EH (cell line): Measurements from ENCODE around the gene HJV.

Source experiments
- DNase-seq: peaks from one replicate; pipeline ENCODE4 v3.0.0-alpha.2; 2015; ENCODE audit warnings: low read depth

HJV gene

DNA sequence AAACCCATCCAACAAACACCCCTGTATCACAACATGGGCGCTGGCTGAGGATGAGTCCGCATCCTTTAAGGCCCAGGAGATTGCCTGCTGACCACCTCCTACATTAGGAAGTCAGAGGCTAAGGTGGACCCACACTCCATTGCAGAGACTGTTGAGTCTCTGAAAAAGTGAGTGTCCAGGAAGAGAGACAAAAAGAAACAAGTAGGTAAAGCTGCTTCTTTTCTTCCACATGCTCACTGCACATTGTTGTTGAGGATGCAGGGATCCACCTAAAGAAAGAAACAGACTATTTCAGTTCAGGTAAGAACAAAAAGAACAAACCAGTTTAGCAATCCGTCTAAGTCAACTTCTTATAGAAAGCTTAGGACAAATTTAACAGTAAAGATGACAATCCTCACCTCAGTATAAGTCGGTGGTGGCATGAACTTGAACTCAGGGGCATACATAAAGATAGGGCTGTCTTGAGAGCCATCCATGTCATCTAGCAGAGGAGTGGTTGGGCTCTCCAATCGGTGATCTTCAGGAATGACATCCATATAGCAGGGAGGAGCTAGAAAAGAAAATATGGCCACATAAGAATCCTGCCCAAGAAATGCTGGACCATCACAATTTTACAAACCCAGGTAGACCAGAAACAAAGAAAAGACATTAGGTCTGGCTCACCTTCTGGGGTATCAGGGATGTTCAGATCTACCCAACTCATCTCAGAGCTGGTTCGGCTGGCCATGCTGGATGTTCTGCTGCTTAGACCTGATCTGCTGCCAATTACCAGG is 27.7 kb downstream of the HJV start:
- DNase-seq: no peak

DNA sequence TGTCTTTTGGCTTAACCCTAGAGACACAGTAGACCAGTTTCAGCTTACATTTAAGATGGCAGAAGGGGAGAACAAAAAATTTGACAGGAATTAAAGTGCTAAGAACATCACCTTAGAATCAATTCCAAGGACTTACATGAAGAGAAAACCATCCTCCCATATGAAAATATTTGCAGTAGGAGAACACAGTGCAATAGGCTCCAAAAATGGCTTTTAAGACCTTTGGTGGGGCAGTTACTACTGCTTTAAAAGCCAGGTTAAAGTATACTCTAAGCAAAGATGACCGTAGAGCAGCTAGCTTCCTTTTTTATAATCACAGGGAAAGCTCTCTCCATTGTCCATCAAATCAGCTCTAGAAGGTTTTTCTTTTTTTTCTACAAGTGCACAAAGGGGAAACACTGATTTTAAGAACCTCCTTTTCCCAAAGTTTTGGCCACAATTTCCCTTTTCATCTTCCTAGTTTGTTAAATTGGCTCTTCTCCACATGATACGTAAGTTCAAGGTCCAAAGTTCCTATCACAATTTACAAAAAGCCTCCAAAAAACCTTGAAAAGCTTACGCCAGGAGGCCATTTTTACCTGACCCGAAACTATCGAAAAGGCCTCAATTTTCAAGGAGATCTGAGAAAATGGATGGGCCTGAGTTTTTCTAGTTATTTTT is 28.4 kb downstream of the HJV start:
- no peak for DNase-seq

DNA sequence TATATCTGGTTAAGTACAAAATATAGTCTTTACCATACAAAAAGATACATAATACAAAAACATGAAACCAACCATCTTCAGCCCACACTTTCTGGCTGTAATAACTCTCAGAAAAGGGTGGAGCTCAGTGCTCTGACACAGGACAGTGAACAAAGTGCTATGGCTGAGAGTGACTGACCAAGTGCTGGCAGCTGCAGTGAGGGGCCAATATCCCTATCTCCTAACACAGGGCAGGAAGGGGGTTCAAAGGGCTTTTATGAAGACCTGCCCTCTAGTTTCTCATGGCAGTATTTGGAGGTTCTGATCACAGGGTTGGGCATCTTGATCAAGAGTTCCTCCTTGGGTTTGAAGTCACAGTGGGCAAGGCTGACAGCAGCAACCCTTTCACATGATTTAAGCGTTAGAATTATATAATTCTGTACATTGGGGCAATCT is 29.0 kb downstream of the HJV start:
- DNase-seq: no peak

DNA sequence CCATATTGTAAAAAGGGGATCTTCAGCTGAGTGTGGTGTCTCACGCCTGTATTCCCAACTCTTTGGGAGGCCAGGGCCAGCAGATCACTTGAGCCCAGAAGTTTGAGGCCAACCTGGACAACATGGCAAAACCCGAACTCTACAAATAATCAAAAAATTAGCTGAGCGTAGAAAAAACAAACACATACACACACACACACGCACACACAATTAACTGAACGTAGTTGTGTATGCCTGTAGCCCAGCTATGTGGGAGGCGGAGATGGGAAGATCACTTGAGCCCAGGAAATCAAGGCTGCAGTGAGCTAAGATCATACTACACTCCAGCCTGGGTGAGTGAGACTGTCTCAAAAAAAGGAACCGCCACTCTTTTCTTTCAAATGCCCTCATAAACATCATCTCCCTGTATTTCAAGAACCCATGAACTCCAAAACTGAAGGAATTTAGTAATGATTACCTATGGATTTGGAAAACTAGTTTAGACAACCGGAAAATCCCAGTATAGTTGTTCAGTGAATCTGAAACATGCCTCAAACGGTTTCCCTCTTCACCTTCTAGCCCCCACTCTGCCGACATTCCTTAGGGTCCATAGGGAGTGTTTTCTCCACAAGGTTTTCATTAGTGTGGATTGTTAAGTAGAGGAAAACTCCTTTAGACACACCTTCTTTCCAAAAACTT is 29.7 kb downstream of the HJV start:
- DNase-seq: no peak

DNA sequence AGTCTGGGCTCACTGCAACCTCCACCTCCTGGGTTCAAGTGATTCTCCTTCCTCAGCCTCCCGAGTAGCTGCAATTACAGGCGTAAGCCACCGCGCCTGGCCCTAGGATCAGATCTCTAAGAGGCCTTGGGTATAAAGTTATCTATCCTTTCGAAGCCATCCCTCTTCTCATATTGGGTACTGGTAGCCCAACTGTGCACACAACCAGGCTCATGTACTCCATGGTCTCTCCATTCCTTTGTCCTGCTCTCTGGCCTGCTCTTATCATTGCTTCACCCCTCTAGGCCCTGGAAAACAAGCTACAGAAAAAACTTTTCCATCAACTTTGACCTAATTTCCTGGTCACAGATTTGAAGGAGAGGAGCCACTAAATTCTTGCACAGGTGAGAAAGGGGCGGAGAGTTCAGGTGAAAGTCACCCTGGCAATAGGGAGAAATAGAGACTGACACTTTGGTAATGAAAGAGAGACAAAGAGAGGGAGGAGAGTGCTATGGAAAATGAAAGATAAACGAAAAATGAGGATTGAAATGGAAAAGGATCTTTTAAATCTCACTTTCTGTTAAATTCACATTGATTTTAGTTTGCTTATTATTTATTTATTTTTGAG is 31.2 kb downstream of the HJV start:
- DNase-seq: no peak

DNA sequence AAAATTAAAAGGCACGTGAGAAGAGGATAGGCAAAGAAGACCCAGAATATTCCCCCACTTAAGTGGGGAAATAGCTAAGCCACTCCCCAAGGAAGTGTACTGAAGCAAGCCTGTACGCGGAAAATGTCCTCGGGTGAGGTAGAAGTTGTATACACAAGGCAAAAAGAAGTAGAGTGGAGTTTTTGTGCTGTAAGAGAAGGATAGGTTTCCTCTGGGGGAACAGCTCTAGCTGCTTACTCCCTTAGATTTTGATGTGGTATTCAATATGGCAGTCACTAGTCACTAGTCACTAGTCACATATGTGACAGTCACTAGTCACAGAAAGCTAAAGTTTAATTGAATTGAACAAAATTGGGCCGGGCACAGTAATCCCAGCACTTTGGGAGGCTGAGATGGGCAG is 32.8 kb downstream of the HJV start:
- no peak for DNase-seq

DNA sequence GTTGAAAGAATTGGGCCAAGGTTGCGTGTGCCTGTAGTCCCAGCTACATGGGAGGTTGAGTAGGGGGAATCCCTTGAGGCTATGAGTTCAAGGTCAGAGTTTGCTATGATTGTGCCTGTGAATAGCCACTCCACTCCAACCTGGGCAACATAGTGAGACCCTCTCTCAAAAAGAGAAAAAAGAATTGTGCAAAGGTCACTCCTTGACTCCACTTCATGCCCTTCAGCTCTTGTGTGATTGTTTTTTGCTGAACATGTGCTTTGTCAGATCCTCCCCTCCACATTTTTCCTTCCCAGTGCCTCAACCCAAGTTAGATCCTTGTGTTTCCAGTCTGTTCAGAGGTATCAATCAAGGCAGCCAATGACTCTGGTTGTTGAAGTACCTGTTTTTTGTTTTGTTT is 33.6 kb downstream of the HJV start:
- no peak for DNase-seq

DNA sequence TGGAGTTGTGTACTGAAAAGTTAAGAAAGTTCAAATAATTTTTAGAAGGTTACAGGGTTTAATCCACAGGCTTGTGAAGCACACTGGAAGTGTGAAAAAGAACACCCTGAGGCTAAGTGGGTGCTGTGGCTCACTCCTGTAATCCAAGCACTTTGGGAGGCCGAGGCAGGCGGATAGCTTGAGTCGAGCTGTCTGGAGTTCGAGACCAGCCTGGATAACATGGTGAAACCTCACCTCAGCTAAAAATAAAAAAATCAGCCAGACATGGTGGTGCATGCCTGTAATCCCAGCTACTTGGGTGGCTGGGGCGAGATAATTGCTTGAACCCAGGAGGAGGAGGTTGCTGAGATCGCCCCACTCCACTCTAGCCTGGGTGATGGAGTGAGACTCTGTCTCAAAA is 35.0 kb downstream of the HJV start:
- DNase-seq: no peak

DNA sequence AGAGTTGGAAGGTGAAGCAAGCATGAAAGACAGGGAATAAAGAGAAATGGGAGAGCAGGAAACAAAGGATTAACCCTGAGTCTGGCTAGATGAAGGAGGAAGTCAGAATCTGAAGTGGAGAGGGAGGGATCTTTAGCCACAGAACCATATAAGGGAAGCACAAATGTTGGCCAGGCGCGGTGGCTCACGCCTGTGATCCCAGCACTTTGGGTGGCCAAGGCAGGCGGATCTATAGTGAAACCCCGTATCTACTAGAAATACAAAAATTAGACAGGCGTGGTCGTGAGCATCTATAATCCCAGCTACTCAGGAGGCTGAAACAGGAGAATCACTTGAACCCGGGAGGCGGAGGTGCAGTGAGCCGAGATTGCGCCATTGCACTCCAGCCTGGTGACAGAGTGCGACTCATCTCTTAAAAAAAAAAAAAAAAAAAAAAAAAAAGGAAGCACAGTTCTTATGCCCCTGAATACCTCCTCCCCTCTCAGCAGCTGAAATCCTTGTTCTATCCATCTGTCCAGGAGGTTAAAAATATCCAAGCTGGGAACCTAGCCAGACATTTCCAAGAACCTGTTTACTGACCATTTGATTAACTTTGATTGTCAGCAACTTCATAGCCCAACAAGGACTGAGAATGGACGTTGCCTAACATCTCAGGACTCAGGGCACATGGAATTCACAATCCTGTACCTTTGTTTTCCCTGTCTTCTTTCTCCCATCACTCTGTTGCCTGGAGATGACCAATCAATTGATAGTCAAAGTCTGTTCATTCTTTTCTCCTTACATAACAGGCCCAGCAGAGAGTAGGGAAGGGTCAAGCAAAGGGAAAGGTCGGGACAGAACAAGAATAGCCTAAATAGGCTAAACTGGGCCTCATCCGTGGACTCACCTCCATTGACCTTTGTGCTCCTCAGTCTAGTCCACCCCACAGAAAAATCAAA is 35.8 kb downstream of the HJV start:
- peak; percentile 84 for DNase-seq

DNA sequence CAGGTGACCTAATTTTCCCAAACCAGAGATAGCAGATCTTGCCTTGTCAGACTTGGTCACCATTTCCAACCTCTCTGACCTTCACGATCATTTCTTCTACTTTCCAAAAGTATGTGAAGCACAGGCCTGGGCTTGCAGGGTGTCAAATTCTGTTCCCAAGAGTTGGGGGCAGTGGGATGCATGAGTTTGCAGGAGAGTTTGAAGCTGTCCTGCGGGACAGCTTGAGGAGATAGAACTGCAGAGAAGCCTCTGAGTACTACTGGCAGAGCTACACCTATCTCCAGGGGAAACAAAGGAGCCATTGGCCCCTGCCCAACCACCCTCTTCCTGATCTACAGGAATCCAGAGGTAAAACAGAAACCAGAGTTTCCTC is 36.4 kb downstream of the HJV start:
- DNase-seq: no peak

DNA sequence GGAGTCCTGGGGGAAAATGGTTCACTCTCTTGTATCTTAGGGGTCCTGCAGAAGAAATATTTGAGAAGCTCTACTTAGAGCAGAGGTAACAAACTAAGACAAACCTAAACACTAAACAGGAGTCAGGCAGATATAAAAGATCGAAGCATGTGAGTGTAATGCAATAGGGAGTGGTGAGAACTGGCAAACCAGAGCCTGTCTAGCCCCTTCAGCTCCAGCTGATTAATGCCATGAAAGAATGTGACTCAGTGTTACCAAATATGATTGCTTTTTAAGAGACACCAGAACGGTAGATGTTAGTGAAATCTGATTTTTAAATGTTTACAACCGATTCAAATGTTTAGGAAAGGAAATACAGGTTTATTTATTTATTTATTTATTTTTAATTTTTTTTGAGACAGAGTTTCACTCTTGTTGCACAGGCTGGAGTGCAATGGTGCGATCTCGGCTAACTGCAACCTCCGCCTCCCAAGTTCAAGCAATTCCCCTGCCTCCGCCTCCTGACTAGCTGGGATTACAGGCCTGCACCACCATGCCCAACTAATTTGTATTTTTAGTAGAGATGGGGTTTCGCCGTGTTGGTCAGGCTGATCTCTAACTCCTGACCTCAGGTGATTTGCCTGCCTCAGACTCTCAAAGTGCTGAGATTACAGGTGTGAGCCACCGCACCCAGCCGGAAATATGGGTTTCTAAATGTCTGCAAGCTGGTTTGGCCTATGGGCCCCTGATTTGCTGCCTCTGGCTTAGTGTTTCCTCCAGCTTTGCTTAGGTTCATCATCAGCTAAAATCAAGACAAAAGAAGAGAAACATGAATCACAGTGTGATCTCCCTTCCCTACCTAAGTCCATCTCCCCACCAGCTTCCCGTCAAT is 37.3 kb downstream of the HJV start:
- DNase-seq: no peak

DNA sequence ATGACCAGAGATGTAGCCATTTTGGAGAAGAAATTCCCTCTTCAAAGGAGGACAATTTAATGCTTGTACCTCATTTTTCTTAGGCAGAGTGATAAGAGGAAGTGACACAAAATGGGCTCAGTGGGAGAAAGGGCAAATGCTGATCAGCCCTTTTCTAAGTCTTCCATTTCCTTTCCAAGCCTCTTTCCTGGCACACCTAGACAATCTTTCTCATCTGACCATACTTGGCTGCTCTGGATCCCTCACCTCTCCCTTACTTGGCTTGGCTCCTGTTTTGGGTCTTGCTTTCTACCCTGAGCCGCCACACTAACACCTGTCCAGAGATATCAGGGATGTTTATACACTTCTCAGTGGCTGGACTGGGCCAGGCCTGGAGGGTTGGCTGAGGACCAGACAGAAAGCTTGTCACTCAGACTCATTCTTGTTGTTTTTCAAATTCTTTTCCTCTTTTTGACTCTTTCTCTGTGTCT is 38.3 kb downstream of the HJV start:
- no peak for DNase-seq

DNA sequence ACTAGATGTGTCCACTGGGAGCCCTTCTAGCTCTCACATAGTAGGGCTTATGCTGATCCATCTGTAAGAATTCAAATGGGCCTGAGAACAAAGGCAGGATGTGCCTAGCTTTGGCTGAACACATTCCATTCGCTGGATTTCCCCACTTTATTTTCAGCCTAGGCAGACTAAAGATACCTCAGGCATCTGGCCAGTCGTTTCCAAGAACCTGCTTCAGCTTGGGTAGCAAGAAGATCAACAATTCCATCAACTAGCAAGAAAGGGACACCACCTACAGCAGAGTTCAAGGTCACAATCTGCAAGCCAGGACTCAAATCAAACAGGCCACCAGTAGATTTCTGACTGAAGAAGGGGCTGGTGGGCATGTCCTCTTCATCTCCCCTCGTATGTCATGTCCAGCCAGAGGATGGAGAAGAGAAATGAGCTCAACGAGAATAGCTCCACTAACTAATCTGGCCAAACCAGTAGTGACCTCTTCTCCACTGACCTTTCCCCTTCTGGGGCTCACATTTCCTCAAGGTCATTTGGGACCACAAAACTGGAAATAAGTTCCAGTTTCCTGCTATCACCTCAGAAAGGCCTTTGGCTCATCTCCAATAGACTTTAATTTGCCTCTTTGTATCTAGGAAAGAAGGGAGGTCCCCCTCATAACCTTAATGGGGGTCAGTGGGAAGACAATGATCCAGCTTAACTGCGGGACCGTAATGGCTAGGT is 39.4 kb downstream of the HJV start:
- DNase-seq: no peak

DNA sequence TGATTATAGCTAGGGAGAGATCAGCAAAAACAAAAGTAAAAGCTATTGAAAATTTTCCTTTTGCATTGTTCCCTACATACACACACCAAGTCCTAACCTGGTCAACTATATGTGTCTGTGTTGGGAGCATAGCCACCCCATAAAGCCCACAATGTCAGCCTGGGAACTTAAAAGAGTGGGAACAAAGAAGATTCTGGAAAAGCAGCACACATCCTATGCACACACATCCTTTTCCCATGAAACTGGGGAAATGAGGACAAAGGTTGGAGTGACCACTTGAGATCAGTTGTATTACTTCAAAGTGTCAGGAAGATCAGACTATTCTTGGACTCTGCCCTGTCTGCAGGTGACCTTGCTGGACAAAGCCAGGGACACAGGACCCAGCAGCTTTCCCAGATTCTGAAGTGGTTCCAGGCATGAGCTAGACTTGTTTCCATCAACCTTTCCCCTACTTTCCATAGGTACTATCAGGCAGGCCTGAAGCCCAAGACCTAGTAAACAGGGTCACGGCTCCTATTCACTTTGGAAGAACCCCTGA is 41.0 kb downstream of the HJV start:
- DNase-seq: no peak

DNA sequence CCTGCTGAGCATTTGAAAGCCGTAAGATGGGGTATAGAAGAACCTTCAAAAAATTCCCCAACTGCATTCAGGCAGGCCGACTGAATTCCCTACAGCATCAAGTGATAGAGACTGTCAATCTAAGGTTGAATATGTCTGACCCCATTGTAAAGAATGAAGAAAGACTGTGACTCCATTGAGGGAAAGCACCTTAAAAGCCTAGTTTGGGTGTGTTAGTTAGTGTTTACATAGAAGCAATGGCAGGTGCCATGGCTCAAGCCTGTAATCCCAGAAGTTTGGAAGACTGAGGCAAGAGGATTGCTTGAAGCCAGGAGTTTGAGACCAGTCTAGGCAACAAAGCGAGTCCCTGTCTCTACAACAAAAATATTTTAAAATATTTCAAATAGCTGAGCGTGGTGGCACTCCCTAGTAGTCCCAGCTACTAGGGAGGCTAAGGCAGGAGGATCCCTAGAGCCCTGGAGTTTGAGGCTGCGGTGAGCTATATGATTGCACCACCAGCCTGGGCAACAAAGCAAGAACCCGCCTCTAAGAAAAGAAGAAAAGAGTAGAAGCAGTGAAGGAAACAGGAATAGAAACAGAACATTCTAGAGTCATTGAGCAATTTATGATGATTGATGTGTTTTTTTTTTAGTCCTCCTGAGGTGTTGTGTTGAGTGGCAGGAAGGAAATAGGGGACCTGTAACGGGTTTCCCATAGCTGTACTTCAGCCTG is 41.6 kb downstream of the HJV start:
- DNase-seq: peak; percentile 30

DNA sequence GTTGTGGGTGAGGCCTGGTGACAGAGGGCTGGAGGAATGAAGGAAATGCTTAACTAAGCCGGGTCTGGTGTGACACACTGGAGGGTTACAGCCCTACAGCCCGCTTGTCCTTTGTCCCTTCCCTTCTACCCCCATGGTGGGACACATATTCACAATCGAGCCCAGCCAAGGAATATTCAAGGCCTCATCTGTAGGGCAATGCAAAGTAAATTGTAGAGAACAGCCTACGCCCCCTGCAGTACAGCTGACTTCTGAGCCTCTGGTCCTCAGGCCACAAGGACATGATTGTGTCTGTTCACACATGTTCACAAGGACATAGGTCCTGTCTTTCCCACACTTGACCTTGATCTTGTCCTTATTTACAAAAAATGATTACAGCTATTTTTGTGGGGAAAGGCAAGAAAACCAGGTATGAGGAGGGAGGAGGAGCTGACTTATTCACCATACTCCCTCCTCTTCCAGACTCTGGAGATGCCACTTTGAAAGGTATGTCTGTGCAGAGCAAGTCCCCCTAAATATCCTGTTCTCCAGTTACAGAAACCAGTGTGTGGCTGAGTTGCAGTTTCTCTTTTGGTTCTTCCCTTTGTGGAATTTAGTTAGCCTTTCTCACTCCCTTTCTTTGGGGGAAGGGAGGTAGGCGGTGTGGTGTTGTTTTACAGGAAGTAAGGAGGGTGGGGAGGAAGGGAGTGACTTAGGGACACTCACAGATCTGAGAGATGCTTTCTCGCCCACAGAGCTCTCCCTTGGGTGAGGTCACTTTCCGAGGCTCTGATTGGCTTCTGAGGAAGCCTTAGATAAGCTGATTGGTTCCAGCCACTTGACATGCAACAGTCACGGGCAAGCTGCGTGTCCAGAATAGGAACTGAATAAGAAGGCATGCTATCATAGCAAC is 42.4 kb downstream of the HJV start:
- DNase-seq: peak; percentile 100

DNA sequence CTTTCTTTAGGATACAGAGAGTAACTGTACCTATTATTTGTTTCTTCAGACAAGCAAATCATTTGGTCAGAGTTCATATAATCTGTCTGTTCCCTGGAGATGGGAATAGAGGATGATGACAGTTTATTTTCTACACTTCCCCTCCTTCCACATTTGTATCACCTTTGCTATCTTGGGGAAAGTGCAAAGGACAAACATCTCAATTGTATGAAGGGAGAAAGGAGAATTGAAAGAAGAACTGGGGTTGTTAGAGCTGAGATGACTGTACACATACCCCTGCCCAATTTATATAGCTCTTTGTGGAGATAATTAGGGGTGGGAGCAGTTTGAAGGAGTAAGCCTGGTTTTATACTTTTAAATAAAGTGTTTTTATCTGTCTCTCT is 43.1 kb downstream of the HJV start:
- DNase-seq: no peak
